ENCODE measurements around the gene HUNK. TPM values are rescaled to one million over a fixed set of nuclear protein-coding genes. Genes with fewer than 3 reads are reported as not detected.

Gene HUNK
- total RNA-seq, 1 donor = under 0.01 TPM

GRCh38 chr21:31862078-31862477 lies 10.7 kb upstream of the HUNK start:
- no peak overlapping the region for H3K27ac ChIP-seq (ENCODE audit: low read depth, low read length)
- no peaks in the 10 kb centered on the region for H3K27me3 ChIP-seq (ENCODE audit: insufficient read depth, low read length)
- no peak for TF ChIP-seq CTCF (IDR thresholded peaks at IDR 0.05; ENCODE audit: extremely low read depth, low read depth, low read length)
- no peaks in the 10 kb centered on the region for H3K9me3 ChIP-seq (ENCODE audit: low read depth, low read length)
- no peaks in the 10 kb centered on the region for H3K4me1 ChIP-seq (ENCODE audit: insufficient read depth, low read length)
- no peak overlapping the region for H2AFZ ChIP-seq (ENCODE audit: low read length)
- no peak overlapping the region for H3K4me2 ChIP-seq (ENCODE audit: insufficient read depth, low read length)
- no peaks in the 10 kb centered on the region for H3K36me3 ChIP-seq (ENCODE audit: insufficient read depth, low read length)
- DNase-seq (ENCODE audit: insufficient read length, low spot score, missing footprints) = no peak
- no peaks in the 10 kb centered on the region for H3K79me2 ChIP-seq (ENCODE audit: insufficient read depth, low read length)
- H3K4me3 ChIP-seq (ENCODE audit: insufficient read depth, low read length) = no peak overlapping the region
- no peaks in the 10 kb centered on the region for H4K20me1 ChIP-seq (ENCODE audit: insufficient read depth, low read length)

- H2AFZ ChIP-seq (ENCODE audit: low read length) = no peak overlapping the region
- H4K20me1 ChIP-seq (ENCODE audit: insufficient read depth, low read length) = no peaks in the 10 kb centered on the region
- no peak overlapping the region for H3K27ac ChIP-seq (ENCODE audit: low read depth, low read length)
- H3K9me3 ChIP-seq (ENCODE audit: low read depth, low read length) = no peaks in the 10 kb centered on the region
- no peaks in the 10 kb centered on the region for H3K4me1 ChIP-seq (ENCODE audit: insufficient read depth, low read length)
- H3K4me3 ChIP-seq (ENCODE audit: insufficient read depth, low read length) = no peak overlapping the region
- no peaks in the 10 kb centered on the region for H3K79me2 ChIP-seq (ENCODE audit: insufficient read depth, low read length)
- H3K36me3 ChIP-seq (ENCODE audit: insufficient read depth, low read length) = no peaks in the 10 kb centered on the region
- TF ChIP-seq CTCF (IDR thresholded peaks at IDR 0.05; ENCODE audit: extremely low read depth, low read depth, low read length) = no peak
- DNase-seq (ENCODE audit: insufficient read length, low spot score, missing footprints) = no peak
- H3K27me3 ChIP-seq (ENCODE audit: insufficient read depth, low read length) = peaks cover 9% of the 10 kb centered on the region
- H3K4me2 ChIP-seq (ENCODE audit: insufficient read depth, low read length) = no peak overlapping the region
These were observed 7.3 kb upstream of the HUNK start for GRCh38 chr21:31865429-31865970.

- no peaks in the 10 kb centered on the region for H3K9me3 ChIP-seq (ENCODE audit: low read depth, low read length)
These were observed 6.7 kb upstream of the HUNK start for GRCh38 chr21:31866077-31866511.

GRCh38 chr21:31869750-31870149 lies 3.1 kb upstream of the HUNK start:
- H3K27ac ChIP-seq (ENCODE audit: low read depth, low read length) = no peak overlapping the region
- no peak for DNase-seq (ENCODE audit: insufficient read length, low spot score, missing footprints)
- H3K79me2 ChIP-seq (ENCODE audit: insufficient read depth, low read length) = no peaks in the 10 kb centered on the region
- peaks cover 32% of the 10 kb centered on the region for H3K27me3 ChIP-seq (ENCODE audit: insufficient read depth, low read length)
- H2AFZ ChIP-seq (ENCODE audit: low read length) = no peak overlapping the region
- no peak overlapping the region for H3K4me2 ChIP-seq (ENCODE audit: insufficient read depth, low read length)
- TF ChIP-seq CTCF (IDR thresholded peaks at IDR 0.05; ENCODE audit: extremely low read depth, low read depth, low read length) = no peak
- H3K4me1 ChIP-seq (ENCODE audit: insufficient read depth, low read length) = no peaks in the 10 kb centered on the region
- no peaks in the 10 kb centered on the region for H3K36me3 ChIP-seq (ENCODE audit: insufficient read depth, low read length)
- H4K20me1 ChIP-seq (ENCODE audit: insufficient read depth, low read length) = no peaks in the 10 kb centered on the region
- H3K9me3 ChIP-seq (ENCODE audit: low read depth, low read length) = no peaks in the 10 kb centered on the region
- no peak overlapping the region for H3K4me3 ChIP-seq (ENCODE audit: insufficient read depth, low read length)

More at GRCh38 chr21:31866077-31866511, 6.7 kb upstream of the HUNK start:
- Histone ChIP-seq H3K4me1 (ENCODE audit: insufficient read depth, low read length) (no peaks in the 10 kb centered on the region), H3K27me3 (ENCODE audit: insufficient read depth, low read length) (peaks cover 11% of the 10 kb centered on the region), H4K20me1 (ENCODE audit: insufficient read depth, low read length) (no peaks in the 10 kb centered on the region), H2AFZ (ENCODE audit: low read length) (no peak overlapping the region), H3K4me3 (ENCODE audit: insufficient read depth, low read length) (no peak overlapping the region), H3K36me3 (ENCODE audit: insufficient read depth, low read length) (no peaks in the 10 kb centered on the region), H3K79me2 (ENCODE audit: insufficient read depth, low read length) (no peaks in the 10 kb centered on the region), H3K4me2 (ENCODE audit: insufficient read depth, low read length) (no peak overlapping the region), H3K27ac (ENCODE audit: low read depth, low read length) (no peak overlapping the region)
- peak; percentile 84 for TF ChIP-seq CTCF (IDR thresholded peaks at IDR 0.05; ENCODE audit: extremely low read depth, low read depth, low read length)
- DNase-seq (ENCODE audit: insufficient read length, low spot score, missing footprints) = peak; percentile 94
